ENCODE measurements around the gene CD72. TPM values are rescaled to one million over a fixed set of nuclear protein-coding genes. Genes with fewer than 3 reads are reported as not detected.
A peak's percentile ranks its signal among the peaks of the same experiment; 100 is the strongest.
"Not testable (repeated sequence)": the region's sequence is repeated elsewhere in the genome, so short reads cannot be mapped to it uniquely, and the experiment has no call there.

CD72 gene
- total RNA-seq, 1 experiment from 2014 or later: 0.63 TPM

- in situ Hi-C loops (cut with HindIII; ENCODE audit: low pct_unique_long_range_greater_than_20kb, low sequenced_read_pairs): no loop called here
- DNase-seq (ENCODE audit: low read depth, low spot score): no peak
Measured at GRCh38 chr9:35652829-35653209, 34.6 kb upstream of the CD72 start.

- DNase-seq (ENCODE audit: low read depth, low spot score): no peak
- in situ Hi-C loops (cut with HindIII; ENCODE audit: low pct_unique_long_range_greater_than_20kb, low sequenced_read_pairs): no loop called here
Measured at GRCh38 chr9:35651956-35652828, 34.0 kb upstream of the CD72 start.

- no peak for DNase-seq (ENCODE audit: low read depth, low spot score)
- in situ Hi-C loops (cut with HindIII; ENCODE audit: low pct_unique_long_range_greater_than_20kb, low sequenced_read_pairs): no loop called here
Measured at GRCh38 chr9:35650341-35651158, 32.3 kb upstream of the CD72 start, which contains the start of gene SIT1. Gene SIT1, minus strand, starts transcription at chr9:35650931. Its CDS starts 78 bp downstream, at chr9:35650853.

GRCh38 chr9:35649431-35650340 is 31.5 kb upstream of the CD72 start:
- in situ Hi-C loops (cut with HindIII; ENCODE audit: low pct_unique_long_range_greater_than_20kb, low sequenced_read_pairs): no loop called here
- no peak for DNase-seq (ENCODE audit: low read depth, low spot score)

GRCh38 chr9:35646533-35647265 is 28.5 kb upstream of the CD72 start:
- in situ Hi-C loops (cut with HindIII; ENCODE audit: low pct_unique_long_range_greater_than_20kb, low sequenced_read_pairs): no loop called here
- peak; percentile 80 for DNase-seq (ENCODE audit: low read depth, low spot score)

- no peak for DNase-seq (ENCODE audit: low read depth, low spot score)
- in situ Hi-C loops (cut with HindIII; ENCODE audit: low pct_unique_long_range_greater_than_20kb, low sequenced_read_pairs): no loop called here
Measured at GRCh38 chr9:35646153-35646532, 27.9 kb upstream of the CD72 start.

- in situ Hi-C loops (cut with HindIII; ENCODE audit: low pct_unique_long_range_greater_than_20kb, low sequenced_read_pairs); DNase-seq (ENCODE audit: low read depth, low spot score): not testable (repeated sequence)
Measured at GRCh38 chr9:35645736-35646135, 27.5 kb upstream of the CD72 start.

- in situ Hi-C loops (cut with HindIII; ENCODE audit: low pct_unique_long_range_greater_than_20kb, low sequenced_read_pairs): no loop called here
Measured at GRCh38 chr9:35643046-35643445, 24.8 kb upstream of the CD72 start.

GRCh38 chr9:35641478-35641877 is 23.3 kb upstream of the CD72 start:
- DNase-seq (ENCODE audit: low read depth, low spot score); in situ Hi-C loops (cut with HindIII; ENCODE audit: low pct_unique_long_range_greater_than_20kb, low sequenced_read_pairs): not testable (repeated sequence)

More at GRCh38 chr9:35643046-35643445, 24.8 kb upstream of the CD72 start:
- no peak for DNase-seq (ENCODE audit: low read depth, low spot score)

- DNase-seq (ENCODE audit: low read depth, low spot score); in situ Hi-C loops (cut with HindIII; ENCODE audit: low pct_unique_long_range_greater_than_20kb, low sequenced_read_pairs): not testable (repeated sequence)
Measured at GRCh38 chr9:35640431-35640830, 22.2 kb upstream of the CD72 start.

- in situ Hi-C loops (cut with HindIII; ENCODE audit: low pct_unique_long_range_greater_than_20kb, low sequenced_read_pairs): no loop called here
- DNase-seq (ENCODE audit: low read depth, low spot score): no peak
Measured at GRCh38 chr9:35639631-35640030, 21.4 kb upstream of the CD72 start.

- in situ Hi-C loops (cut with HindIII; ENCODE audit: low pct_unique_long_range_greater_than_20kb, low sequenced_read_pairs); DNase-seq (ENCODE audit: low read depth, low spot score): not testable (repeated sequence)
Measured at GRCh38 chr9:35639225-35639624, 21.0 kb upstream of the CD72 start.

- DNase-seq (ENCODE audit: low read depth, low spot score); in situ Hi-C loops (cut with HindIII; ENCODE audit: low pct_unique_long_range_greater_than_20kb, low sequenced_read_pairs): not testable (repeated sequence)
Measured at GRCh38 chr9:35638751-35639150, 20.5 kb upstream of the CD72 start.

- DNase-seq (ENCODE audit: low read depth, low spot score); in situ Hi-C loops (cut with HindIII; ENCODE audit: low pct_unique_long_range_greater_than_20kb, low sequenced_read_pairs): not testable (repeated sequence)
Measured at GRCh38 chr9:35637427-35637955, 19.3 kb upstream of the CD72 start.

- DNase-seq (ENCODE audit: low read depth, low spot score); in situ Hi-C loops (cut with HindIII; ENCODE audit: low pct_unique_long_range_greater_than_20kb, low sequenced_read_pairs): not testable (repeated sequence)
Measured at GRCh38 chr9:35636877-35637246, 18.6 kb upstream of the CD72 start.

GRCh38 chr9:35636135-35636876 is 18.1 kb upstream of the CD72 start:
- in situ Hi-C loops (cut with HindIII; ENCODE audit: low pct_unique_long_range_greater_than_20kb, low sequenced_read_pairs): no loop called here
- DNase-seq (ENCODE audit: low read depth, low spot score): no peak

Measured in SK-MEL-5 (cell line).